HepG2 (cell line): ENCODE measurements around the gene ZNF394. TPM values are rescaled to one million over a fixed set of nuclear protein-coding genes. Genes with fewer than 3 reads are reported as not detected.

Source experiments
- AFF4 ChIP-seq: sonication (generic); formaldehyde crosslinking; IDR thresholded peaks from 2 replicates; pipeline ENCODE4 v1.4.0; 2020; ENCODE audit warnings: missing genetic modification reagents
- ASH2L ChIP-seq: fragments of 300-600, 200-600 bp; sonication (generic); IDR thresholded peaks from 2 replicates; pipeline ENCODE4 v1.7.0; 2017; ENCODE audit warnings: low read depth, mild to moderate bottlenecking, moderate library complexity, mixed read lengths, low read length; ENCODE audit not compliant: insufficient read length
- BCL6 ChIP-seq: IDR thresholded peaks from 2 replicates; pipeline ENCODE4 v1.6.1; 2016; ENCODE audit warnings: missing genetic modification reagents, missing compliant biosample characterization
- CBFB ChIP-seq: sonication (generic); formaldehyde crosslinking; IDR thresholded peaks from 2 replicates; pipeline ENCODE4 v1.4.0; 2020; ENCODE audit warnings: missing genetic modification reagents
- FOSL2 ChIP-seq: sonication (generic); formaldehyde crosslinking; IDR thresholded peaks from 2 replicates; pipeline ENCODE4 v1.4.0; 2020; ENCODE audit warnings: missing genetic modification reagents
- GLI4 ChIP-seq: sonication (generic); formaldehyde crosslinking; IDR thresholded peaks from 2 replicates; pipeline ENCODE4 v1.5.1; 2020; ENCODE audit warnings: missing genetic modification reagents, mild to moderate bottlenecking, moderate library complexity, borderline replicate concordance
- HNF1B ChIP-seq: sonication (generic); formaldehyde crosslinking; IDR thresholded peaks from 2 replicates; pipeline ENCODE4 v1.5.1; 2020; ENCODE audit warnings: mild to moderate bottlenecking, moderate library complexity, missing genetic modification reagents
- KAT7 ChIP-seq: IDR thresholded peaks from 2 replicates; pipeline ENCODE4 v1.6.1; 2018; ENCODE audit warnings: borderline replicate concordance, missing compliant biosample characterization
- MBNL3 ChIP-seq: fragments of 250-450 bp; sonication (Bioruptor Pico); conservative IDR thresholded peaks from 2 replicates; pipeline ENCODE4 v1.8.0; 2022; ENCODE audit warnings: mild to moderate bottlenecking, inconsistent platforms
- NFRKB ChIP-seq: fragments of 450-650 bp; IDR thresholded peaks from 2 replicates; pipeline ENCODE4 v1.6.1; 2017
- ZNF136 ChIP-seq: sonication (generic); formaldehyde crosslinking; IDR thresholded peaks from 2 replicates; pipeline ENCODE4 v1.8.1; 2022; ENCODE audit warnings: low read depth, mild to moderate bottlenecking, moderate library complexity, missing genetic modification reagents
- ZNF276 ChIP-seq: sonication (generic); formaldehyde crosslinking; IDR thresholded peaks from 2 replicates; pipeline ENCODE4 v1.4.0; 2020; ENCODE audit warnings: mild to moderate bottlenecking, low read depth, missing genetic modification reagents
- ZNF282 ChIP-seq: fragments of 450-650 bp; IDR thresholded peaks from 2 replicates; pipeline ENCODE4 v1.6.1; 2018; ENCODE audit not compliant: partially characterized antibody
- ZNF430 ChIP-seq: sonication (generic); formaldehyde crosslinking; IDR thresholded peaks from 2 replicates; pipeline ENCODE4 v1.9.0; 2021; ENCODE audit warnings: mild to moderate bottlenecking, missing genetic modification reagents
- ZNF431 ChIP-seq: sonication (generic); formaldehyde crosslinking; IDR thresholded peaks from 2 replicates; pipeline ENCODE4 v1.9.0; 2022; ENCODE audit warnings: missing genetic modification reagents, low read depth, mild to moderate bottlenecking, borderline replicate concordance
- polyA plus RNA-seq, 8 experiments: library from polyadenylated mRNA; depleted of rRNA in 3 of 8; stranded (reverse) in 7 of 8; unstranded in 1 of 8; fragments of >200 nt; fragmentation: Illumina TruSeq in 4 of 8; extraction: Trizol in 4 of 8; gene quantifications; 2 replicates each; pipeline versions ENCODE4 v1.2.1 to v1.2.3, GENCODE V29; 2011 to 2016; ENCODE audit warnings: low read depth in 4 of 8, missing spikeins in 1 of 8, mixed read lengths in 1 of 8; ENCODE audit not compliant: insufficient read depth in 1 of 8
- total RNA-seq, 5 experiments: library from RNA; depleted of rRNA; stranded (reverse); fragments of >200 nt; fragmentation: Illumina TruSeq; extraction: Trizol; gene quantifications; 2 replicates each; pipeline ENCODE4 v1.2.3, GENCODE V29; 2016; ENCODE audit warnings: low read depth in 1 of 5
- TF ChIP-seq, protein P1 (sequence below): sonication (generic); formaldehyde crosslinking; IDR thresholded peaks from 2 replicates; pipeline ENCODE4 v1.4.0; 2020; ENCODE audit warnings: missing genetic modification reagents, borderline replicate concordance

ZNF394 gene
- total and polyA plus RNA-seq, 2 of the 13 experiments (the other 11 are each of a cell fraction or from before 2014, with no cell fraction given): 7.8 to 19.6 TPM

GRCh38 chr7:99499721-99500636, at the start of gene ZNF394 (continued):
- TF ChIP-seq ZNF276 (no peak), GLI4 (CRISPR knock-in tag) (peak; percentile 87; the same call in 1 of the 2 replicates), ZNF430 (CRISPR knock-in tag) (0 out of 2 replicates have a peak, but pooled peaks have one; percentile 54), ASH2L (peak; percentile 64), AFF4 (CRISPR knock-in tag) (no peak), HNF1B (CRISPR knock-in tag) (peak; percentile 77), KAT7 (no peak; the same call in 1 of the 2 replicates), BCL6 (no peak; the same call in 1 of the 2 replicates), NFRKB (no peak), ZNF136 (CRISPR knock-in tag) (no peak), FOSL2 (CRISPR knock-in tag) (peak; percentile 62), CBFB (CRISPR knock-in tag) (peak; percentile 62; the same call in 1 of the 2 replicates), ZNF431 (0 out of 2 replicates have a peak, but pooled peaks have one; percentile 40), ZNF282 (no peak), MBNL3 (CRISPR knock-in tag) (no peak)
- TF ChIP-seq, protein P1, sequence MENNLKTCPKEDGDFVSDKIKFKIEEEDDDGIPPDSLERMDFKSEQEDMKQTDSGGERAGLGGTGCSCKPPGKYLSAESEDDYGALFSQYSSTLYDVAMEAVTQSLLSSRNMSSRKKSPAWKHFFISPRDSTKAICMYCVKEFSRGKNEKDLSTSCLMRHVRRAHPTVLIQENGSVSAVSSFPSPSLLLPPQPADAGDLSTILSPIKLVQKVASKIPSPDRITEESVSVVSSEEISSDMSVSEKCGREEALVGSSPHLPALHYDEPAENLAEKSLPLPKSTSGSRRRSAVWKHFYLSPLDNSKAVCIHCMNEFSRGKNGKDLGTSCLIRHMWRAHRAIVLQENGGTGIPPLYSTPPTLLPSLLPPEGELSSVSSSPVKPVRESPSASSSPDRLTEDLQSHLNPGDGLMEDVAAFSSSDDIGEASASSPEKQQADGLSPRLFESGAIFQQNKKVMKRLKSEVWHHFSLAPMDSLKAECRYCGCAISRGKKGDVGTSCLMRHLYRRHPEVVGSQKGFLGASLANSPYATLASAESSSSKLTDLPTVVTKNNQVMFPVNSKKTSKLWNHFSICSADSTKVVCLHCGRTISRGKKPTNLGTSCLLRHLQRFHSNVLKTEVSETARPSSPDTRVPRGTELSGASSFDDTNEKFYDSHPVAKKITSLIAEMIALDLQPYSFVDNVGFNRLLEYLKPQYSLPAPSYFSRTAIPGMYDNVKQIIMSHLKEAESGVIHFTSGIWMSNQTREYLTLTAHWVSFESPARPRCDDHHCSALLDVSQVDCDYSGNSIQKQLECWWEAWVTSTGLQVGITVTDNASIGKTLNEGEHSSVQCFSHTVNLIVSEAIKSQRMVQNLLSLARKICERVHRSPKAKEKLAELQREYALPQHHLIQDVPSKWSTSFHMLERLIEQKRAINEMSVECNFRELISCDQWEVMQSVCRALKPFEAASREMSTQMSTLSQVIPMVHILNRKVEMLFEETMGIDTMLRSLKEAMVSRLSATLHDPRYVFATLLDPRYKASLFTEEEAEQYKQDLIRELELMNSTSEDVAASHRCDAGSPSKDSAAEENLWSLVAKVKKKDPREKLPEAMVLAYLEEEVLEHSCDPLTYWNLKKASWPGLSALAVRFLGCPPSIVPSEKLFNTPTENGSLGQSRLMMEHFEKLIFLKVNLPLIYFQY: no peak
